Adrenal gland (tissue), 12 donors: ENCODE data around the gene ZSCAN10. TPM values are rescaled to one million over a fixed set of nuclear protein-coding genes. Genes with fewer than 3 reads are reported as not detected.

Source experiments
- DNase-seq, 7 donors: peaks; one replicate each; pipeline ENCODE4 v3.0.0-alpha.2; 2019 to 2020
- H3K27ac ChIP-seq, 5 donors: fragments of 200-600 bp; sonication (generic) in 4 of 5; 1 replicate in 3 of 5; 2 replicates in 2 of 5; pipeline versions ENCODE4 v1.5.1 to v1.8.0; 2016 to 2020; ENCODE audit warnings: mild to moderate bottlenecking in 1 of 5
- H3K27me3 ChIP-seq: fragments of 200-600 bp; 2 replicates; pipeline ENCODE4 v1.8.0; 2021
- H3K36me3 ChIP-seq, 2 donors: fragments of 200-600 bp; replicated peaks in 1 of 2; 1 replicate in 1 of 2; 2 replicates in 1 of 2; pipeline versions ENCODE4 v1.5.1 to v1.8.0; 2018 to 2022
- H3K4me1 ChIP-seq, 2 donors: fragments of 200-600 bp; replicated peaks in 1 of 2; 1 replicate in 1 of 2; 2 replicates in 1 of 2; pipeline versions ENCODE4 v1.5.1 to v1.8.0; 2018 to 2021
- H3K4me3 ChIP-seq, 4 donors: fragments of 200-600 bp; sonication (generic) in 3 of 4; one replicate each; pipeline ENCODE4 v1.5.1; 2016 to 2018
- H3K9me3 ChIP-seq, 3 donors: fragments of 200-600 bp; sonication (generic) in 1 of 3; replicated peaks in 1 of 3; 1 replicate in 2 of 3; 2 replicates in 1 of 3; pipeline versions ENCODE4 v1.5.1 to v1.8.0; 2016 to 2021
- CTCF ChIP-seq, 6 experiments: fragments of 450-650 bp in 4 of 6; fragments of 200-600 bp in 2 of 6; sonication (generic) in 1 of 6; IDR thresholded peaks; 1 replicate in 5 of 6; 2 replicates in 1 of 6; pipeline versions ENCODE4 v1.5.1 to v1.8.0; 2016 to 2021; ENCODE audit warnings: antibody characterized with exemption in 6 of 6, mild to moderate bottlenecking in 2 of 6, moderate library complexity in 1 of 6
- POLR2A ChIP-seq, 2 donors: fragments of 450-650 bp; IDR thresholded peaks; one replicate each; pipeline ENCODE4 v1.6.1; 2017; ENCODE audit warnings: antibody characterized with exemption in 2 of 2, mild to moderate bottlenecking in 2 of 2, moderate library complexity in 1 of 2
- WGBS, 4 donors: extraction: QIAGEN DNeasy Blood & Tissue Kit in 2 of 4; methylation state at CpG; one replicate each; pipeline versions ENCODE4 v1.1.5 to v1.1.7; 2013 to 2017; 5-methylcytosine and 5-hydroxymethylcytosine counted together
- intact Hi-C, 2 donors: fragments of 100-400 bp; cut with DNase I; formaldehyde crosslinking; loops; one replicate each; pipeline versions ENCODE4 v1.14.1 to v1.15.0; 2022 to 2023
- polyA plus RNA-seq, 3 donors: library from polyadenylated mRNA; stranded (reverse); fragments of 200-250 nt in 2 of 3; fragments of 350-450 nt in 1 of 3; fragmentation: Illumina TruSeq in 1 of 3; extraction: RNeasy Lipid Tissue Mini Kit (QIAGEN cat#74804) in 1 of 3; gene quantifications; one replicate each; pipeline ENCODE4 v1.2.3, GENCODE V29; 2013 to 2014
- total RNA-seq, 9 donors: library from RNA; depleted of rRNA in 4 of 9; stranded (reverse); fragments of >200 nt in 4 of 9; fragments of 120-200 nt in 1 of 9; fragmentation: NEBNext Ultra II Directional in 1 of 9; extraction: Animal tissue kit (Norgen Biotek cat#: 25700) in 1 of 9; gene quantifications; one replicate each; pipeline versions ENCODE4 v1.1.0 to v1.2.4, GENCODE V29; 2013 to 2023
- donor health status: healthy with polysubstance abuse.
- donor health status: Bipolar disorder and iron deficiency.
- donor health status: DM: yes; HTN: yes; CAD: no.
- donor health status: DM: no; HTN: no; CAD: no.
- donor health status: DM: no; HTN: no; CAD: no.
- donor health status: DM: yes; HTN: yes; CAD: no.

The ZSCAN10 gene
- total and polyA plus RNA-seq, 12 donors = 0.11 to 0.50 (median 0.14) TPM; not detected in 8

DNA sequence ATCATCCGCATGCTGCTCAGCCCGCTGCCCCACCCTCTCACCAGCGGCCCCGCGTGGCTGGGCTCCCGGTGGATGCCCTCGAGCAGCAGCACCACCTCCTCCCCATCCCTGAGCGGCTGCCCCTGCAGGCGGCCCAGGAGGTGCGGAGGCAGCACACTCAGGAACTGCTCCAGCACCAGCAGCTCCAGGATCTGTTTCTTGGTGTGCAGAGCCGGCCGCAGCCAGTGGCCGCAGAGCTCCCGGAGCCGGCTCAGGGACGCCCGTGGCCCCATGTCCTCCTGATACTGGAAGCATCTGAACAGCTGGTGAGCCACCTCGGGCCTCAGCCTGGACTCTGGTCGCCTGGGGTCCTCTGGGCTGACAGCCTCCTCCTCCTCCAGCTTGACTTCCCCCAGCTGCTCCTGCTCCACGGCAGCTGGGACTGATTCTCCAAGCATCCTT, 6.6 kb downstream of the ZSCAN10 start:
- DNase-seq = no peak
- peaks cover 0 to under 1% of the 10 kb centered on the region in 2 donors for H3K4me1 ChIP-seq
- H3K9me3 ChIP-seq = no peaks in the 10 kb centered on the region
- no peak overlapping the region for H3K27ac ChIP-seq
- WGBS, 4 donors = 57 to 70% (median 64%) methylated on average over 8 to 20 of the region's 20 CpGs
- intact Hi-C loops = no loop called here
- H3K27me3 ChIP-seq = no peaks in the 10 kb centered on the region
- no peaks in the 10 kb centered on the region for H3K36me3 ChIP-seq
- TF ChIP-seq POLR2A (IDR thresholded peaks at IDR 0.05) (no peak), CTCF (IDR thresholded peaks at IDR 0.05) (no peak)
- no peak overlapping the region for H3K4me3 ChIP-seq

DNA sequence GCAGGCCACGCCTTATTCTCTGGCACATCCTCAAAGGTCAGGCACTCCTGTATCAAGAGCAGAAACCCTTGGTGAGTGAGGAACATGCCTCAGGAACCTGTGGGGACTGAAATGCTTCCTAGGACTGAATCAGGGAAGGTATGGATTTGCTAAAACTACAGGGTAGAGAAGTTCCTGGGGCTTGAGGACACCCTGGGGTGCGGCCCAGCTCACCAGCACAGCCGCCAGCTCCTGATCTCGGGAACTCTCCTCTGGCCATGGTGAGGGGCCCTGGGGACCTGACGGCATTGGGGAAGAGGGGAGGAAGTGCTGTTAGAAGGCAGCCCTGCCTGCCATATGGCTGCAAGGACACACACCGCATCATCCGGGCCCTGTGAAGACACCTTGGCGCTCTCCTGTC, 7.5 kb downstream of the ZSCAN10 start:
- intact Hi-C loops = no loop called here
- no peak for DNase-seq
- Histone ChIP-seq H3K4me3 (no peak overlapping the region), H3K9me3 (no peaks in the 10 kb centered on the region), H3K27ac (no peak overlapping the region), H3K4me1 (peaks cover 0 to 4% of the 10 kb centered on the region in 2 donors), H3K27me3 (no peaks in the 10 kb centered on the region), H3K36me3 (no peaks in the 10 kb centered on the region)
- TF ChIP-seq CTCF (IDR thresholded peaks at IDR 0.05) (no peak), POLR2A (IDR thresholded peaks at IDR 0.05) (no peak)
- 59 to 89% (median 77%) methylated on average over 5 to 8 of the region's 8 CpGs for WGBS, 4 donors

- H3K9me3 ChIP-seq = no peaks in the 10 kb centered on the region
- intact Hi-C loops = no loop called here
- H3K4me1 ChIP-seq = peaks cover 0 to 4% of the 10 kb centered on the region in 2 donors
- no peak overlapping the region for H3K4me3 ChIP-seq
- TF ChIP-seq POLR2A (IDR thresholded peaks at IDR 0.05) (no peak), CTCF (IDR thresholded peaks at IDR 0.05) (no peak)
- H3K27me3 ChIP-seq = no peaks in the 10 kb centered on the region
- no peak for DNase-seq
- 93 to 95% (median 94%) methylated on average over 28 to 81 of the region's 81 CpGs for WGBS, 4 donors
- no peaks in the 10 kb centered on the region for H3K36me3 ChIP-seq
- H3K27ac ChIP-seq = no peak overlapping the region
These were observed 9.1 kb downstream of the ZSCAN10 start for GRCh38 chr16:3089717-3090592.

- H3K27me3 ChIP-seq = no peaks in the 10 kb centered on the region
- TF ChIP-seq POLR2A (IDR thresholded peaks at IDR 0.05) (no peak), CTCF (IDR thresholded peaks at IDR 0.05) (no peak)
- H3K4me3 ChIP-seq = no peak overlapping the region
- H3K36me3 ChIP-seq = no peaks in the 10 kb centered on the region
- no peak overlapping the region for H3K27ac ChIP-seq
- intact Hi-C loops = no loop called here
- H3K4me1 ChIP-seq = peaks cover 0 to 4% of the 10 kb centered on the region in 2 donors
- WGBS, 4 donors = 88 to 95% (median 90%) methylated on average over 45 to 71 of the region's 71 CpGs
- no peaks in the 10 kb centered on the region for H3K9me3 ChIP-seq
- no peak for DNase-seq
These were observed 10.0 kb downstream of the ZSCAN10 start for GRCh38 chr16:3088925-3089716.
